AG04449 (cell line): ENCODE measurements around the gene ELMO3.

ENCODE experiments used
- CTCF ChIA-PET: fragments of 350-600 bp; formaldehyde crosslinking; extraction: SDS; loops from one replicate; lab custom pipeline; 2021; ENCODE audit warnings: antibody characterized with exemption; lab: Yijun Ruan, JAX
- POLR2A ChIA-PET: fragments of 400-600, 350-600 bp; formaldehyde crosslinking; extraction: SDS; loops from one replicate; lab custom pipeline; 2020; ENCODE audit warnings: antibody characterized with exemption, inconsistent platforms; lab: Yijun Ruan, JAX
- DNase-seq: peaks from one replicate; pipeline ENCODE4 v3.0.0-alpha.2; 2010; ENCODE audit warnings: low read depth, low spot score
- H3K4me3 ChIP-seq: 2 replicates; pipeline ENCODE4 v1.5.1; 2011; ENCODE audit warnings: low read depth, mild to moderate bottlenecking, control low read depth, low read length
- CTCF ChIP-seq: IDR thresholded peaks from one replicate; pipeline ENCODE4 v1.5.1; 2011; ENCODE audit warnings: mild to moderate bottlenecking, moderate library complexity, low read length, control low read depth, inconsistent platforms; ENCODE audit not compliant: insufficient read depth; ENCODE audit errors: missing control alignments

The ELMO3 gene

GRCh38 chr16:67180166-67180565 is 18.8 kb upstream of the ELMO3 start:
- H3K4me3 ChIP-seq, result no peak overlapping the region
- no peak for TF ChIP-seq CTCF
- CTCF ChIA-PET, result no interaction called here
- POLR2A ChIA-PET, result interaction anchor here (0.6 kb wide), 1 partner anchor 237 kb away, joined by 3 read pairs; no protein-coding TSS in a partner anchor
- DNase-seq, result no peak

GRCh38 chr16:67181346-67181745 is 17.6 kb upstream of the ELMO3 start:
- ChIA-PET POLR2A (interaction anchor here (0.6 to 1.0 kb wide), 2 partner anchors 11 to 20 kb away, joined by 3 to 8 read pairs; partner anchors contain the start of gene NOL3), CTCF (interaction anchor here (0.7 to 10.2 kb wide), 8 partner anchors 9 to 286 kb away, joined by 3 to 128 read pairs (median 6); partner anchors contain the start of genes FBXL8, NOL3 and TRADD)
- no peak for TF ChIP-seq CTCF
- peak; percentile 44 for DNase-seq
- H3K4me3 ChIP-seq, result no peak overlapping the region

GRCh38 chr16:67182288-67182687 is 16.6 kb upstream of the ELMO3 start:
- ChIA-PET CTCF (interaction anchor here (0.9 to 10.2 kb wide), 9 partner anchors 10 to 229 kb away, joined by 3 to 128 read pairs (median 21); partner anchors contain the start of genes CES3, FBXL8, NOL3 and TRADD), POLR2A (no interaction called here)
- H3K4me3 ChIP-seq, result no peak overlapping the region
- DNase-seq, result no peak
- no peak for TF ChIP-seq CTCF

GRCh38 chr16:67183284-67183626 is 15.7 kb upstream of the ELMO3 start:
- POLR2A ChIA-PET, result no interaction called here
- CTCF ChIA-PET, result interaction anchor here (0.9 to 10.2 kb wide), 12 partner anchors 11 to 288 kb away, joined by 3 to 128 read pairs (median 8); partner anchors contain the start of genes CES3, FBXL8, NOL3 and TRADD
- DNase-seq, result no peak
- H3K4me3 ChIP-seq, result peak overlapping the region; percentile 74
- no peak for TF ChIP-seq CTCF

- ChIA-PET CTCF (interaction anchor here (0.7 to 10.2 kb wide), 24 partner anchors 11 to 289 kb away, joined by 3 to 128 read pairs (median 10); partner anchors contain the start of genes CES3, FBXL8, NOL3 and TRADD), POLR2A (interaction anchor here (1.6 kb wide), 1 partner anchor 64 kb away, joined by 4 read pairs; the partner anchor contains the start of gene FHOD1)
- DNase-seq, result peak; percentile 82
- peak within 1 kb of the TSS; percentile 74 for H3K4me3 ChIP-seq
- no peak for TF ChIP-seq CTCF
Measured at GRCh38 chr16:67183627-67184452, 15.1 kb upstream of the ELMO3 start, which contains the start of gene MATCAP1. TSS of gene MATCAP1 (minus strand) at chr16:67183963. CDS start at chr16:67180610, 3,353 bp downstream.
